SH-SY5Y (cell line): ENCODE data around the gene ZIC2.

Experiments used
- GATA2 ChIP-seq: IDR thresholded peaks from 2 replicates; pipeline ENCODE4 v1.6.1; 2011; ENCODE audit warnings: mild to moderate bottlenecking, low read depth, low read length
- GATA3 ChIP-seq: IDR thresholded peaks from 2 replicates; pipeline ENCODE4 v1.6.1; 2011; ENCODE audit warnings: low read depth, mild to moderate bottlenecking, low read length, moderate library complexity

GRCh38 chr13:99973808-99974185 lies 7.8 kb upstream of the ZIC2 start:
- TF ChIP-seq GATA2 (no peak), GATA3 (no peak)
